ENCODE measurements around the gene PISD.
"Not testable (repeated sequence)": the region's sequence is repeated elsewhere in the genome, so short reads cannot be mapped to it uniquely, and the experiment has no call there.

Gene PISD

GRCh38 chr22:31607696-31608095 is 54.3 kb downstream of the PISD start:
- no peak for DNase-seq (ENCODE audit: low spot score)

- no peak for DNase-seq (ENCODE audit: low spot score)
Observed at GRCh38 chr22:31605851-31606585, 56.0 kb downstream of the PISD start.

- DNase-seq (ENCODE audit: low spot score), result no peak
Observed at GRCh38 chr22:31604746-31605705, 57.0 kb downstream of the PISD start.

- no peak for DNase-seq (ENCODE audit: low spot score)
Observed at GRCh38 chr22:31604137-31604705, 57.8 kb downstream of the PISD start.

- no peak for DNase-seq (ENCODE audit: low spot score)
Observed at GRCh38 chr22:31603574-31603973, 58.4 kb downstream of the PISD start.

GRCh38 chr22:31603081-31603525 is 58.9 kb downstream of the PISD start:
- no peak for DNase-seq (ENCODE audit: low spot score)

GRCh38 chr22:31602259-31602952 is 59.6 kb downstream of the PISD start:
- DNase-seq (ENCODE audit: low spot score), result peak; percentile 87

- no peak for DNase-seq (ENCODE audit: low spot score)
Observed at GRCh38 chr22:31595271-31595670, 66.7 kb downstream of the PISD start.

GRCh38 chr22:31590161-31590560 is 71.9 kb downstream of the PISD start:
- not testable (repeated sequence) for DNase-seq (ENCODE audit: low spot score)

- DNase-seq (ENCODE audit: low spot score), result no peak
Observed at GRCh38 chr22:31588970-31589675, 72.9 kb downstream of the PISD start.

- no peak for DNase-seq (ENCODE audit: low spot score)
Observed at GRCh38 chr22:31586137-31586920, 75.7 kb downstream of the PISD start.

GRCh38 chr22:31585161-31585859 is 76.7 kb downstream of the PISD start:
- peak; percentile 23 for DNase-seq (ENCODE audit: low spot score)

- DNase-seq (ENCODE audit: low spot score), result no peak
Observed at GRCh38 chr22:31584804-31585160, 77.2 kb downstream of the PISD start.

- peak; percentile 64 for DNase-seq (ENCODE audit: low spot score)
Observed at GRCh38 chr22:31583861-31584485, 78.0 kb downstream of the PISD start.

GRCh38 chr22:31579835-31580242 is 82.2 kb downstream of the PISD start:
- DNase-seq (ENCODE audit: low spot score), result no peak

- no peak for DNase-seq (ENCODE audit: low spot score)
Observed at GRCh38 chr22:31578171-31578570, 83.8 kb downstream of the PISD start.

GRCh38 chr22:31577711-31578110 is 84.3 kb downstream of the PISD start:
- DNase-seq (ENCODE audit: low spot score), result no peak

GRCh38 chr22:31575190-31575589 is 86.8 kb downstream of the PISD start:
- no peak for DNase-seq (ENCODE audit: low spot score)

- no peak for DNase-seq (ENCODE audit: low spot score)
Observed at GRCh38 chr22:31574055-31574670, 87.9 kb downstream of the PISD start.

Data from AG08396 (cell line).